Keratinocyte (primary cell): ENCODE results near the gene NDOR1. TPM values are rescaled to one million over a fixed set of nuclear protein-coding genes. Genes with fewer than 3 reads are reported as not detected.
A peak's percentile ranks its signal among the peaks of the same experiment; 100 is the strongest.

ENCODE experiments used
- DNase-seq: peaks from one replicate; pipeline ENCODE4 v3.0.0-alpha.2; 2011; ENCODE audit warnings: low read depth, missing footprints, low spot score
- FAIRE-seq: peaks from 2 replicates; lab custom pipeline; 2011; peaks lifted over from hg19 to GRCh38; lab: Jason Lieb, UNC
- H2AFZ ChIP-seq: 2 replicates; pipeline ENCODE4 v1.6.0; 2012; ENCODE audit warnings: low read length, control low read depth, inconsistent platforms; ENCODE audit not compliant: control insufficient read depth
- H3K27ac ChIP-seq: 2 replicates; pipeline ENCODE4 v1.5.1; 2011; ENCODE audit warnings: low read length; ENCODE audit not compliant: control insufficient read depth, insufficient read depth
- H3K27me3 ChIP-seq: 3 replicates; pipeline ENCODE4 v1.6.0; 2011; ENCODE audit warnings: low read length; ENCODE audit not compliant: control insufficient read depth, insufficient read depth; ENCODE audit errors: extremely low read depth
- H3K36me3 ChIP-seq, 2 experiments: 2 replicates in 1 of 2; 3 replicates in 1 of 2; pipeline ENCODE4 v1.5.1; 2011; ENCODE audit warnings: low read length in 2 of 2, mild to moderate bottlenecking in 1 of 2; ENCODE audit not compliant: control insufficient read depth in 2 of 2, insufficient read depth in 2 of 2; ENCODE audit errors: extremely low read depth in 1 of 2
- H3K4me1 ChIP-seq: 3 replicates; pipeline ENCODE4 v1.5.1; 2011; ENCODE audit warnings: low read length; ENCODE audit not compliant: control insufficient read depth, insufficient read depth; ENCODE audit errors: extremely low read depth
- H3K4me2 ChIP-seq: 3 replicates; pipeline ENCODE4 v1.6.0; 2011; ENCODE audit warnings: low read depth, low read length; ENCODE audit not compliant: control insufficient read depth, insufficient read depth; ENCODE audit errors: extremely low read depth
- H3K4me3 ChIP-seq, 3 experiments: fragments of 200-600 bp in 1 of 3; sonication (generic) in 1 of 3; 2 replicates in 2 of 3; 3 replicates in 1 of 3; pipeline ENCODE4 v1.5.1; 2011 to 2016; ENCODE audit warnings: low read length in 3 of 3, mild to moderate bottlenecking in 3 of 3, control low read depth in 2 of 3, inconsistent platforms in 1 of 3, low read depth in 1 of 3, mixed read lengths in 1 of 3, mixed run types in 1 of 3, moderate library complexity in 1 of 3; ENCODE audit not compliant: control insufficient read depth in 2 of 3, insufficient read depth in 2 of 3; ENCODE audit errors: extremely low read depth in 1 of 3
- H3K79me2 ChIP-seq: 2 replicates; pipeline ENCODE4 v1.6.0; 2012; ENCODE audit warnings: low read length; ENCODE audit not compliant: control insufficient read depth, insufficient read depth
- H3K9ac ChIP-seq: 3 replicates; pipeline ENCODE4 v1.6.0; 2011; ENCODE audit warnings: low read length; ENCODE audit not compliant: control insufficient read depth, insufficient read depth; ENCODE audit errors: extremely low read depth
- H3K9me1 ChIP-seq: 3 replicates; pipeline ENCODE4 v1.6.0; 2011; ENCODE audit warnings: low read length; ENCODE audit not compliant: control insufficient read depth, insufficient read depth; ENCODE audit errors: extremely low read depth
- H3K9me3 ChIP-seq: 2 replicates; pipeline ENCODE4 v1.5.1; 2012; ENCODE audit warnings: low read depth, low read length; ENCODE audit not compliant: control insufficient read depth
- H4K20me1 ChIP-seq: 3 replicates; pipeline ENCODE4 v1.6.0; 2011; ENCODE audit warnings: low read length; ENCODE audit not compliant: control insufficient read depth, insufficient read depth; ENCODE audit errors: extremely low read depth
- CTCF ChIP-seq, 3 experiments: IDR thresholded peaks in 1 of 3; conservative IDR thresholded peaks in 1 of 3; optimal IDR thresholded peaks in 1 of 3; 2 replicates in 2 of 3; 3 replicates in 1 of 3; pipeline versions ENCODE3 to v1.5.1; 2011; ENCODE audit warnings: low read length in 3 of 3, mild to moderate bottlenecking in 3 of 3, moderate library complexity in 2 of 3, control low read depth in 1 of 3, inconsistent platforms in 1 of 3; ENCODE audit not compliant: insufficient read depth in 2 of 3; ENCODE audit errors: extremely low read depth in 1 of 3
- EZH2 ChIP-seq: IDR thresholded peaks from one replicate; pipeline ENCODE4 v1.6.1; 2012; ENCODE audit warnings: inconsistent platforms, mild to moderate bottlenecking, low read length, moderate library complexity
- dilution Hi-C: fragments of 300-500 bp; cut with MboI; formaldehyde crosslinking; loops from one replicate; pipeline ENCODE4 v1.7.0; 2020; ENCODE audit warnings: low sequenced_read_pairs; ENCODE audit not compliant: extremely low pct_ligation_motif_present
- polyA plus RNA-seq, 5 experiments: library from polyadenylated mRNA; depleted of rRNA in 3 of 5; stranded (reverse) in 3 of 5; stranded (forward) in 1 of 5; unstranded in 1 of 5; fragments of >200 nt; gene quantifications; 1 replicate in 1 of 5; 2 replicates in 3 of 5; 3 replicates in 1 of 5; pipeline versions ENCODE4 v1.2.1 to v1.2.3, GENCODE V29; 2011 to 2012; ENCODE audit warnings: missing spikeins in 2 of 5, low read depth in 1 of 5, low replicate concordance in 1 of 5

NDOR1 gene
- polyA plus RNA-seq, 1 donor (not counting 4 experiments of a cell fraction or from before 2014, with no cell fraction given) = 3.9 TPM

- Histone ChIP-seq H3K36me3 (peaks cover 8 to 27% of the 10 kb centered on the region in 2 experiments), H3K4me3 (no peak overlapping the region), H3K79me2 (no peaks in the 10 kb centered on the region), H3K4me2 (no peak overlapping the region), H3K27ac (no peak overlapping the region), H3K9me1 (no peaks in the 10 kb centered on the region), H3K27me3 (no peaks in the 10 kb centered on the region), H4K20me1 (no peaks in the 10 kb centered on the region), H3K9me3 (no peaks in the 10 kb centered on the region), H2AFZ (no peak overlapping the region), H3K4me1 (peaks cover 15% of the 10 kb centered on the region), H3K9ac (no peak overlapping the region)
- TF ChIP-seq CTCF (optimal IDR thresholded peaks at IDR 0.05 in 1 of 3, IDR thresholded peaks at IDR 0.05 in 1 of 3, conservative IDR thresholded peaks at IDR 0.05 in 1 of 3; ENCODE audit: extremely low read depth in 1 of 3, insufficient read depth in 2 of 3, low read length in 3 of 3) (peak in 2 of 3 experiments; percentile 14 to 38), EZH2 (no peak)
- FAIRE-seq (no peak), DNase-seq (no peak)
- dilution Hi-C loops = no loop called here
Measured at GRCh38 chr9:137213160-137214060, 7.9 kb downstream of the NDOR1 start.

- Histone ChIP-seq H3K27ac (no peak overlapping the region), H2AFZ (no peak overlapping the region), H3K79me2 (no peaks in the 10 kb centered on the region), H3K36me3 (peaks cover 3 to 23% of the 10 kb centered on the region in 2 experiments), H3K9me3 (no peaks in the 10 kb centered on the region), H3K9me1 (no peaks in the 10 kb centered on the region), H3K4me1 (peaks cover 20% of the 10 kb centered on the region), H3K27me3 (no peaks in the 10 kb centered on the region), H3K4me2 (no peak overlapping the region), H3K4me3 (no peak overlapping the region), H4K20me1 (no peaks in the 10 kb centered on the region), H3K9ac (no peak overlapping the region)
- DNase-seq = no peak
- dilution Hi-C loops = no loop called here
- no peak for TF ChIP-seq CTCF (optimal IDR thresholded peaks at IDR 0.05 in 1 of 3, IDR thresholded peaks at IDR 0.05 in 1 of 3, conservative IDR thresholded peaks at IDR 0.05 in 1 of 3; ENCODE audit: extremely low read depth in 1 of 3, insufficient read depth in 2 of 3, low read length in 3 of 3)
- no peak for TF ChIP-seq EZH2
- no peak for FAIRE-seq
Measured at GRCh38 chr9:137214620-137215019, 9.1 kb downstream of the NDOR1 start.
